Measurements from ENCODE around the gene FAM171A1. TPM values are rescaled to one million over a fixed set of nuclear protein-coding genes. Genes with fewer than 3 reads are reported as not detected.

Gene FAM171A1
- polyA plus RNA-seq, 1 donor (not counting 4 experiments of a cell fraction or from before 2014, with no cell fraction given): 8.8 TPM

DNA sequence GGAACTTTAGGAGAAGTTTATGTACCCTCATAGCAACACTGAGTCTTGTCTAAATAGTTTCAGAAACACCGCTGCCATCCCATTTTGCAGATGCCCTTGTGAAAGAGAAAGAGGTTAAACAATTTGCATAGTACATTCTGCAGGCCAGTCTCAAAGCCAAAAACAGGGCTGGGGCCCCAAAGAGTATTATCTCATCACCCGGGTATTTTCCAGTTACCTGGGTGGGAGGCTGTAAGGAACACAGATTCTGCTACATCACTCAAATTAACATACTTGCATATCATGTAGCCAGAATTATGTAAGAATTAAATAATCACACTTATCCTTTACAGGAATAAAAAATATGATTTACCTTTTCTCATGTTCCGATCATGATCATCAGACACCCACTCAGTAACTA is 3.1 kb upstream of the FAM171A1 start:
- Histone ChIP-seq H3K9me3 (ENCODE audit: control insufficient read depth, low read depth, low read length) (no peaks in the 10 kb centered on the region), H3K4me2 (ENCODE audit: control insufficient read depth, extremely low read depth, insufficient read depth, low read depth, low read length) (no peak overlapping the region), H2AFZ (ENCODE audit: control insufficient read depth, low read length) (no peak overlapping the region), H3K9me1 (ENCODE audit: control insufficient read depth, extremely low read depth, insufficient read depth, low read length) (no peaks in the 10 kb centered on the region), H3K36me3 (ENCODE audit: control insufficient read depth in 2 of 2, extremely low read depth in 1 of 2, insufficient read depth in 2 of 2, low read length in 2 of 2) (no peaks in the 10 kb centered on the region), H3K4me3 (ENCODE audit: control insufficient read depth in 2 of 3, extremely low read depth in 1 of 3, insufficient read depth in 2 of 3, low read depth in 1 of 3, low read length in 3 of 3) (no peak overlapping the region), H3K79me2 (ENCODE audit: control insufficient read depth, insufficient read depth, low read length) (peaks cover 3% of the 10 kb centered on the region), H3K27ac (ENCODE audit: control insufficient read depth, insufficient read depth, low read length) (no peak overlapping the region), H3K9ac (ENCODE audit: control insufficient read depth, extremely low read depth, insufficient read depth, low read length) (no peak overlapping the region), H4K20me1 (ENCODE audit: control insufficient read depth, extremely low read depth, insufficient read depth, low read length) (no peaks in the 10 kb centered on the region), H3K27me3 (ENCODE audit: control insufficient read depth, extremely low read depth, insufficient read depth, low read length) (peaks cover 4% of the 10 kb centered on the region), H3K4me1 (ENCODE audit: control insufficient read depth, extremely low read depth, insufficient read depth, low read length) (peaks cover 9% of the 10 kb centered on the region)
- no peak for TF ChIP-seq EZH2 (IDR thresholded peaks at IDR 0.05; ENCODE audit: low read length)
- TF ChIP-seq, protein P1, sequence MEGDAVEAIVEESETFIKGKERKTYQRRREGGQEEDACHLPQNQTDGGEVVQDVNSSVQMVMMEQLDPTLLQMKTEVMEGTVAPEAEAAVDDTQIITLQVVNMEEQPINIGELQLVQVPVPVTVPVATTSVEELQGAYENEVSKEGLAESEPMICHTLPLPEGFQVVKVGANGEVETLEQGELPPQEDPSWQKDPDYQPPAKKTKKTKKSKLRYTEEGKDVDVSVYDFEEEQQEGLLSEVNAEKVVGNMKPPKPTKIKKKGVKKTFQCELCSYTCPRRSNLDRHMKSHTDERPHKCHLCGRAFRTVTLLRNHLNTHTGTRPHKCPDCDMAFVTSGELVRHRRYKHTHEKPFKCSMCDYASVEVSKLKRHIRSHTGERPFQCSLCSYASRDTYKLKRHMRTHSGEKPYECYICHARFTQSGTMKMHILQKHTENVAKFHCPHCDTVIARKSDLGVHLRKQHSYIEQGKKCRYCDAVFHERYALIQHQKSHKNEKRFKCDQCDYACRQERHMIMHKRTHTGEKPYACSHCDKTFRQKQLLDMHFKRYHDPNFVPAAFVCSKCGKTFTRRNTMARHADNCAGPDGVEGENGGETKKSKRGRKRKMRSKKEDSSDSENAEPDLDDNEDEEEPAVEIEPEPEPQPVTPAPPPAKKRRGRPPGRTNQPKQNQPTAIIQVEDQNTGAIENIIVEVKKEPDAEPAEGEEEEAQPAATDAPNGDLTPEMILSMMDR (optimal IDR thresholded peaks at IDR 0.05 in 1 of 3, IDR thresholded peaks at IDR 0.05 in 1 of 3, conservative IDR thresholded peaks at IDR 0.05 in 1 of 3; ENCODE audit: extremely low read depth in 1 of 3, insufficient read depth in 2 of 3, low read length in 3 of 3): no peak
- DNase-seq (ENCODE audit: low read depth, low spot score): no peak
- dilution Hi-C loops (cut with MboI; ENCODE audit: extremely low pct_ligation_motif_present, low sequenced_read_pairs): no loop called here
- no peak for FAIRE-seq

DNA sequence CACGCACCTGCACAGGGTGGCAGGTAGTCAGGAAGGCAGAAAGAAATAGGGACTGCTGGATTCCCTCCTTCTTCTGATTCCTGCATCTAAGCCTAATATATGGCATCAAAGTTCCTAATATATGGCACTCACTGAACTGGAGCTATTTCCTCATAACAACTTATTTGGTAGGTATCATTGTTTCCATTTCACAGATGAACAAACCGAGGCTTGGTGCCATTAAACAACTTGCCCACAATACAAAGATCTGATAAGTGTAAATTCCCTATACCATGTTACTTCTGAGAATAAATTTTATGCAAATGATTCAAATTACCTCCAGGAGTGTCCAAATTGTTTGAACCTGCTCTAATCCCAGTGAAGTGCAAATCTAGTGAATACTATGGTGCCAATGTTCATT is 2.1 kb upstream of the FAM171A1 start:
- Histone ChIP-seq H3K27ac (ENCODE audit: control insufficient read depth, insufficient read depth, low read length) (no peak overlapping the region), H3K27me3 (ENCODE audit: control insufficient read depth, extremely low read depth, insufficient read depth, low read length) (peaks cover 4% of the 10 kb centered on the region), H3K9me1 (ENCODE audit: control insufficient read depth, extremely low read depth, insufficient read depth, low read length) (no peaks in the 10 kb centered on the region), H3K4me2 (ENCODE audit: control insufficient read depth, extremely low read depth, insufficient read depth, low read depth, low read length) (no peak overlapping the region), H3K79me2 (ENCODE audit: control insufficient read depth, insufficient read depth, low read length) (peaks cover 10% of the 10 kb centered on the region), H3K36me3 (ENCODE audit: control insufficient read depth in 2 of 2, extremely low read depth in 1 of 2, insufficient read depth in 2 of 2, low read length in 2 of 2) (no peaks in the 10 kb centered on the region), H4K20me1 (ENCODE audit: control insufficient read depth, extremely low read depth, insufficient read depth, low read length) (no peaks in the 10 kb centered on the region), H3K4me1 (ENCODE audit: control insufficient read depth, extremely low read depth, insufficient read depth, low read length) (peaks cover 9% of the 10 kb centered on the region), H3K9ac (ENCODE audit: control insufficient read depth, extremely low read depth, insufficient read depth, low read length) (no peak overlapping the region), H3K4me3 (ENCODE audit: control insufficient read depth in 2 of 3, extremely low read depth in 1 of 3, insufficient read depth in 2 of 3, low read depth in 1 of 3, low read length in 3 of 3) (no peak overlapping the region), H2AFZ (ENCODE audit: control insufficient read depth, low read length) (no peak overlapping the region), H3K9me3 (ENCODE audit: control insufficient read depth, low read depth, low read length) (no peaks in the 10 kb centered on the region)
- TF ChIP-seq EZH2 (IDR thresholded peaks at IDR 0.05; ENCODE audit: low read length): no peak
- TF ChIP-seq, protein P1 (optimal IDR thresholded peaks at IDR 0.05 in 1 of 3, IDR thresholded peaks at IDR 0.05 in 1 of 3, conservative IDR thresholded peaks at IDR 0.05 in 1 of 3; ENCODE audit: extremely low read depth in 1 of 3, insufficient read depth in 2 of 3, low read length in 3 of 3): no peak
- dilution Hi-C loops (cut with MboI; ENCODE audit: extremely low pct_ligation_motif_present, low sequenced_read_pairs): no loop called here
- FAIRE-seq (no peak), DNase-seq (ENCODE audit: low read depth, low spot score) (no peak)
